Osteocyte (in vitro differentiated cells): ENCODE results near the gene ACTR5. TPM values are rescaled to one million over a fixed set of nuclear protein-coding genes. Genes with fewer than 3 reads are reported as not detected.

Experiments
- DNase-seq: peaks from one replicate; pipeline ENCODE4 v3.0.0; 2021; ENCODE audit warnings: mixed read lengths; ENCODE audit not compliant: unreplicated experiment; ENCODE audit errors: extremely low spot score
- H3K27ac Mint-ChIP-seq: one replicate; pipeline ENCODE4 v1.8.0; 2021; ENCODE audit warnings: mild to moderate bottlenecking, mixed read lengths; ENCODE audit not compliant: unreplicated experiment
- H3K27me3 Mint-ChIP-seq: one replicate; pipeline ENCODE4 v1.8.0; 2021; ENCODE audit warnings: mixed read lengths; ENCODE audit not compliant: unreplicated experiment
- H3K36me3 Mint-ChIP-seq: one replicate; pipeline ENCODE4 v1.8.0; 2021; ENCODE audit warnings: mixed read lengths; ENCODE audit not compliant: unreplicated experiment
- H3K4me1 Mint-ChIP-seq: one replicate; pipeline ENCODE4 v1.8.0; 2021; ENCODE audit warnings: mixed read lengths; ENCODE audit not compliant: unreplicated experiment
- H3K4me3 Mint-ChIP-seq: one replicate; pipeline ENCODE4 v1.8.0; 2021; ENCODE audit warnings: mild to moderate bottlenecking, moderate library complexity, mixed read lengths; ENCODE audit not compliant: unreplicated experiment
- H3K9me3 Mint-ChIP-seq: one replicate; pipeline ENCODE4 v1.8.0; 2021; ENCODE audit warnings: mixed read lengths; ENCODE audit not compliant: unreplicated experiment
- CTCF ChIP-seq: fragments of 200-600 bp; sonication (generic); IDR thresholded peaks from 2 replicates; pipeline ENCODE4 v1.5.0; 2021; ENCODE audit warnings: antibody characterized with exemption, mild to moderate bottlenecking, moderate library complexity
- total RNA-seq: library from RNA; stranded (reverse); gene quantifications from 2 replicates; pipeline ENCODE4 v1.2.1, GENCODE V29; 2021

ACTR5 gene
- total RNA-seq, 1 donor from 2014 or later: 5.8 TPM

GRCh38 chr20:38818113-38819065 is 70.1 kb downstream of the ACTR5 start:
- Mint-ChIP-seq H3K4me1 (no peaks in the 10 kb centered on the region), H3K4me3 (no peak overlapping the region), H3K27me3 (peaks cover 52% of the 10 kb centered on the region), H3K27ac (no peak overlapping the region), H3K36me3 (no peaks in the 10 kb centered on the region), H3K9me3 (peaks cover 5% of the 10 kb centered on the region)
- no peak for TF ChIP-seq CTCF
- DNase-seq: no peak

Other genes with a start within 250 kb of the ACTR5 start
- not detected in 2 replicates for gene ADIG, start 167.3 kb upstream of the ACTR5 start, total RNA-seq
- gene ARHGAP40, start 146.7 kb upstream of the ACTR5 start, total RNA-seq: not detected in 2 replicates
- not detected in 2 replicates for gene SLC32A1, start 24.0 kb upstream of the ACTR5 start, total RNA-seq
- not detected in 2 replicates for gene PPP1R16B, start 57.2 kb downstream of the ACTR5 start, total RNA-seq
- gene FAM83D, start 178.0 kb downstream of the ACTR5 start, total RNA-seq: 4.6 TPM in 2 replicates
- 10.1 and 10.3 TPM in 2 replicates for gene DHX35, start 213.9 kb downstream of the ACTR5 start, total RNA-seq